Measurements from ENCODE around the gene ERRFI1.

The ERRFI1 gene

GRCh38 chr1:7993593-7994479 lies 32.3 kb downstream of the ERRFI1 start:
- no peak overlapping the region for H3K4me3 ChIP-seq (ENCODE audit: control insufficient read depth, low read depth, low read length)
- no peak for TF ChIP-seq CTCF (conservative IDR thresholded peaks at IDR 0.05; ENCODE audit: control insufficient read depth, insufficient read depth, low read depth, low read length)
- peak; percentile 93 for DNase-seq (ENCODE audit: low read depth)

DNA sequence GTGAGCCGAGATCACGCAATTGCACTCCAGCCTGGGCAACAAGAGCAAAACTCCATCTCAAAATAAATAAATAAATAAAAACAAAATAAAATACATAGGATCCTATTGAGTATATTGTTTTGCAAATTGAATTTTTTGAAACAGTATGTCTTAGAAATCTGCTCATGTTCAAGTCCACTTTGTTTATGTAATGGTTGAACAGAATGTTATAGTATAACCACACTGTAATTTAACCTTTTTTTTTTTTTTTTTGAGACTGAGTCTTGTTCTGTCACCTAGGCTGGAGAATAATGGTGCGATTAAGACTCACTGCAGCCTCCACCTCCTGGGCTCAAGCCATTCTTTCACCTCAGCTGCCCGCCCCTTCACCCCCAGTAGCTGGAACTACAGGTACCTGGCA lies 33.2 kb downstream of the ERRFI1 start:
- no peak for DNase-seq (ENCODE audit: low read depth)
- TF ChIP-seq CTCF (conservative IDR thresholded peaks at IDR 0.05; ENCODE audit: control insufficient read depth, insufficient read depth, low read depth, low read length), result no peak
- H3K4me3 ChIP-seq (ENCODE audit: control insufficient read depth, low read depth, low read length), result no peak overlapping the region

GRCh38 chr1:7991504-7992440 lies 34.3 kb downstream of the ERRFI1 start:
- H3K4me3 ChIP-seq (ENCODE audit: control insufficient read depth, low read depth, low read length), result no peak overlapping the region
- no peak for TF ChIP-seq CTCF (conservative IDR thresholded peaks at IDR 0.05; ENCODE audit: control insufficient read depth, insufficient read depth, low read depth, low read length)
- DNase-seq (ENCODE audit: low read depth), result peak; percentile 40

- DNase-seq (ENCODE audit: low read depth), result no peak
- H3K4me3 ChIP-seq (ENCODE audit: control insufficient read depth, low read depth, low read length), result no peak overlapping the region
- TF ChIP-seq CTCF (conservative IDR thresholded peaks at IDR 0.05; ENCODE audit: control insufficient read depth, insufficient read depth, low read depth, low read length), result no peak
These were observed 36.2 kb downstream of the ERRFI1 start for GRCh38 chr1:7989762-7990428.

DNA sequence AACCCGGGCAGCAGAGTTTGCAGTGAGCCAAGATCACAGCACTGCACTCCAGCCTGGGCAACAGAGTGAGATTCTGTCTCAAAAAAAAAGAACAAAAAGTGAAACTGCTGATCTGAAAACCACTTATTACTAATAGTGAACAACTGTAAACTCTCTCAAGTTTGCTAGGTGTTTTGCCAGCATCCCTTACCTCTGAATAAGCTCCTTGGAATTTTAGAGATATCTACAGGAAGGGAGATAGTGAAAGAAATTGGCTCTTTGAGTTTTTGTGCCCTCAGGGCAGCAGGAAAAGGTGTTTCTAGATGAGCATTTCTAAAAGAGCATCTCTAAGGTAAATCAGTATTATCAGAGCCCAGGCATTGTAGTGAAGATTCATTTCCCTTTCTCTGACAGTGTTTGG lies 37.5 kb downstream of the ERRFI1 start:
- DNase-seq (ENCODE audit: low read depth), result no peak
- TF ChIP-seq CTCF (conservative IDR thresholded peaks at IDR 0.05; ENCODE audit: control insufficient read depth, insufficient read depth, low read depth, low read length), result no peak
- no peak overlapping the region for H3K4me3 ChIP-seq (ENCODE audit: control insufficient read depth, low read depth, low read length)

DNA sequence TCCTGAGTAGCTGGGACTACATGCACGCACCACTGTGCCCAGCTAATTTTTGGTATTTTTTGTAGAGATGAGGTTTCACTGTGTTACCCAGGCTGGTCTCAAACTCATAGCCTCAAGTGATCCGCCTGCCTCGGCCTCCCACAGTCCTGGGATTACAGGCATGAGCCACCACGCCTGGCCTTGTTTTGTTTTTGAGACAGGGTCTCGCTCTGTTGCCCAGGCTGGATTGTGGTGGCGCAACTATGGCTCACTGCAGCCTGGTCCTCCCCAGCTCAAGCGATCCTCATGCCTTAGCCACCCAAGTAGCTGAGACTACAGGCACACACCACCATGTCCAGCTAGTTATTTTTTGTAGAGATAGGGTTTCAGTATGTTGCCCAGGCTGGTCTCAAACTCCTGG lies 38.6 kb downstream of the ERRFI1 start:
- no peak for DNase-seq (ENCODE audit: low read depth)
- no peak overlapping the region for H3K4me3 ChIP-seq (ENCODE audit: control insufficient read depth, low read depth, low read length)
- TF ChIP-seq CTCF (conservative IDR thresholded peaks at IDR 0.05; ENCODE audit: control insufficient read depth, insufficient read depth, low read depth, low read length), result no peak
